Inferior parietal cortex (tissue), 1 donor: Measurements from ENCODE around the gene ATP2B2.

ENCODE experiments used
- DNase-seq: peaks from one replicate; pipeline ENCODE4 v3.0.0-alpha.2; 2016; ENCODE audit errors: extremely low spot score

Gene ATP2B2

DNA sequence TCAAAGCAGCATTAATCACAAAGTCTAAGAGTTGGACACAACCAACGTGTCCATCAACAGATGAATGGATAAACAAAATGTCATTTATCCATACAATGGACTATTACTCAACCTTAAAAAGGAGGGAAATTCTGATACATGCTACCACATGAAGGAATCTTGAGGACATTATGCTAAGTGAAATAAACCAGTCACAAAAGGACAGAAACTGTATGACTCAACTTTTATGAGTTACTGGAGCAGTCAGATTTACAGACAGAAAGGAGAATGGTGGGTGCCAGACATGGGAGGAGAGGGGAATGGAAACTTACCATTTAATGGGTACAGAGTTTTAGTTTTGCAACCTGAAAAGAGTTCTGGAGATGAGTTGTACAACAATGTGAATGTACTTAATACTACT lies 141.5 kb downstream of the ATP2B2 start:
- DNase-seq, result no peak

DNA sequence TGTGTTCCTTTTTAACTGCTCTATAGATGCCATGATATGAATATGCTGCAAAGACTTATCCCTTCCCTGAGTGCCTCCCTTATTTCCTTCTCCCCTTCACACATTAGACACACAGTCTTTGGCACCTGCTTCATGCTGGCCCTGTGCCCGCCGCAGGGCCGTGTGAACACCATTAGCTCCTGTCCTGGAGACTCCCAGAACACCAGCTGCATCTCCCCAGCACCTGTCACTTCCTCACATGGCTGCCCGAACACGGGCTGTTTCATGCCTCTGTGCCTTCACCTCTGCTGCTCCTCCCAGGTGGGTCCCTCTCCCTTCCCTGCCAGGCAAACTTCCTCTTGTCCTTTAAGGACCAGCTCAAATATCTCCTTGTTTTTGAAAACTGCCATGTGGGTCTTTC lies 144.0 kb downstream of the ATP2B2 start:
- DNase-seq, result no peak

GRCh38 chr3:10360478-10360877 lies 144.9 kb downstream of the ATP2B2 start:
- DNase-seq, result no peak

DNA sequence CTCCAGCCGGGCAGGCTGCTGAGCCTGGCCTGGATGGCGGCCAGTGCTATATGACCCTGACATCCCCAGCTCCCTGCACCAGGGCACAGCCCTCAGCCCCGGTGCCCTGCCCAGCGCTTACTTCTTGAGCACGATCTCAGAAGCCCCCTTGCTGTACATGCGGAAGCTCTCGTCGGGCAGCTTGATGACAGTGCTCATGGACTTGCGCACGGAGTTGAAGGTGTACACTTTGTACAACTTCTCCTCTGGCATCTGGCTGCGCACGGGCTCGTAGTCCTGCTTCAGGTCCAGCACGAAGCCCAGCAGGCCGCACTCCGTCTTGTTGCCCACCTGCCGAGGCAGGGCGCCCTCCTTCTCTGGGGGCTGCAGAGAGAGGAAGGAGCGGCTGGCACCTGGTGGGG lies 145.6 kb downstream of the ATP2B2 start:
- no peak for DNase-seq

- no peak for DNase-seq
Measured at GRCh38 chr3:10358309-10358980, 146.9 kb downstream of the ATP2B2 start.

- no peak for DNase-seq
Measured at GRCh38 chr3:10357592-10358308, 147.6 kb downstream of the ATP2B2 start.

DNA sequence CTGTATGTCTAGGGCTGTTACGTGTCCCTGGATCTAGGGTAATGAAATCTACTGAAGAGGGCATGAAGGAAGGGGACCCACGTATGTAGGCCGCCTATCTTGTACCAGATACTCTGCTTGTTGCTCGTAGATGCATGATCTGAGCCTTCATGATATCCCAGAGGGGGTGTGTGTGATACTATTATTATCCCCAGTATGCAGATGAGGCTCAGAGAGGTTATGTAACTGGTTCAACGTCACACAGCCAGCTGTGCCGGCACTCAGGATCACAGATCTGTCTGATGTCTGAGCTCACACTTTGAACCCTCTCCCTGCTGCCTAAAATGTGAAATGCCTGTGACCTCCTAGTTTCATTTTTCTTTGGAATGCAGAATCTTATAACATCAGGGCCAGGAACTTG lies 148.3 kb downstream of the ATP2B2 start:
- no peak for DNase-seq

DNA sequence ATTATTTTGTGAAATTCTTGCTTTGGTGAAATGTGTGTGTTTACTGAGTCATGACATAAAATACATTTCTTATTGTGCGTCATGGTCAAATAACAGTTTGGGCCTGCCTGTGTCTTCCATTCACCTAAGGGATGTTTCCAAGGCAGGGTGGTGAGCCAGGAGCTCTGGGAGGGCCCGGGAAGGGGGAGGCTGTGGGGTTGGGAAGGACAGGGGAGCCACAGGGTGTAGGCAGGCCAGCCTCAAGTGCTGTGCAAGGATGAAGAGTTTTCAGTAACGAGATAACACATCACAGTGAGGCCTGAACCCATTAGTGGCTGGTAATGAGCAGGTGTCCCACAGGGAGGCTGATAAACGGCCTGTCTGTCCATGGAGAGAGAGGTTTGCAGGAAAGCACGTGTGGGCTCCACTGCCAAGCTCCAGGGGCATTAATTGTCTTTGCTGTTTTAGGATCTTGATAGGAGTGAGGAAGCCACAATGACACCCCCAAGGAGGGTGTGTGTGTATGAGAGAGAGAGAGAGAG lies 148.9 kb downstream of the ATP2B2 start:
- DNase-seq, result no peak

DNA sequence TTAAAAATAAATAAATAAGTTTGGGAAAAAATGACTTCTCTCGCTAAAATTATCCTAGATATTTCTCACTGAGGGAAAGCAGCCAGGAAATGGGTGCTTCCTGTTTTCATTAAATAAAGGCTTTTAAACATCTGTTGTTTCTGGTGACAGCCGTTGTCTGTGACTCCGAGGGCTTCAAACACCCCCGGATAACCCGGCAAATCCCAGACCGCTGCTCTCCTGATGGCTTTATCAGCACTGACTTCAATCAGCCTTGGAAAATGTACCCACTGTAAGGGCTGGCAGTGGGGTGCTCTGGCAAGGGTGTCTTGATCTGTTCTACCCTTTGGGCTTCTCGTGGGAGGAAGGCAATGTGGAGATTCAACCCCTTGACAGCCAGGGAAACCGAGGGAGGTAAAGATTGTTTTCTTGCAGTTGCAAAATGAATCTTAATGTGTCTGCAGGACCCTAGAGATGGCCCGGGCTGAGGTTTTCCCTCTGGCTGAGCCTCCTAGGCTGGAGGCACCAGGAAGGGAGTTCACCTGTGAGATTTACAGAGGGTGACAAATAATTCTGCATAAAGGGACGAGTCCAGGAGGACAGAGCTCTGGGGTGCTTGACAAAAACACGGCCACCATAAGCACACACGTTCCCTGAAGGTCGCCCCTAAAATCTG lies 150.9 kb downstream of the ATP2B2 start:
- no peak for DNase-seq

DNA sequence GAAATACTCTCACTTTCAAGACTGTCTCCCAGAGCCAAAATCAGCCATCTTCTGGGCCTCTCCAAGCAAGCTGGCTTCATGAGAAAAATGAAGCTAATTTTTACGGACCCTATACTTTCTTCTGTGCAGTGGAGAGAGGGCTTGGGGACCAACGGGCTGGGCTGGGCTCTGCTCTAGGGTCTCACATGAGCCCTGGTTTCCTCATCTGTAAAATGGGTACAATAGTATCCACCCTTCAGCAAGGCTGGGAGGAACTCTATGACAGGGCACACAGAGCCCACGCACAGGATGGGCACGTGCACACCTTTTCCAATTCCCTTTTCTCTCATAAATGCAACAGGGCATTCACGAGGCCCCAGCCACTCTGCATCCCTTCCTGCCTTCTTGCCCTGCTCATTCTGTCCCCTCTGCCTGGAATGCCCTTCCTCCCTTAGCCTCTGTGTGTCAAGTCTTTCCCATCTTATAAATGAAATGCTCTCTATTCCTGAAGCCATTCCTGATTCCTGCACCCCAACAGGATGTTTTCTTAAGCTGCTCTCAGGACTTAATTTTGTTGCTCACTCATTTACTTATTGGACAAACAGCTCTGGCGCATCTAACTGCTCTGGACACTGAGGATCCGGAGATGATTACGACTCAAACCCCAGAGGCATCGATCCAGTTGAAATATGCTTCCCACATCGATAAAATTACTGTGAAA lies 151.6 kb downstream of the ATP2B2 start:
- DNase-seq, result no peak

- DNase-seq, result no peak
Measured at GRCh38 chr3:10353160-10353559, 152.2 kb downstream of the ATP2B2 start.

DNA sequence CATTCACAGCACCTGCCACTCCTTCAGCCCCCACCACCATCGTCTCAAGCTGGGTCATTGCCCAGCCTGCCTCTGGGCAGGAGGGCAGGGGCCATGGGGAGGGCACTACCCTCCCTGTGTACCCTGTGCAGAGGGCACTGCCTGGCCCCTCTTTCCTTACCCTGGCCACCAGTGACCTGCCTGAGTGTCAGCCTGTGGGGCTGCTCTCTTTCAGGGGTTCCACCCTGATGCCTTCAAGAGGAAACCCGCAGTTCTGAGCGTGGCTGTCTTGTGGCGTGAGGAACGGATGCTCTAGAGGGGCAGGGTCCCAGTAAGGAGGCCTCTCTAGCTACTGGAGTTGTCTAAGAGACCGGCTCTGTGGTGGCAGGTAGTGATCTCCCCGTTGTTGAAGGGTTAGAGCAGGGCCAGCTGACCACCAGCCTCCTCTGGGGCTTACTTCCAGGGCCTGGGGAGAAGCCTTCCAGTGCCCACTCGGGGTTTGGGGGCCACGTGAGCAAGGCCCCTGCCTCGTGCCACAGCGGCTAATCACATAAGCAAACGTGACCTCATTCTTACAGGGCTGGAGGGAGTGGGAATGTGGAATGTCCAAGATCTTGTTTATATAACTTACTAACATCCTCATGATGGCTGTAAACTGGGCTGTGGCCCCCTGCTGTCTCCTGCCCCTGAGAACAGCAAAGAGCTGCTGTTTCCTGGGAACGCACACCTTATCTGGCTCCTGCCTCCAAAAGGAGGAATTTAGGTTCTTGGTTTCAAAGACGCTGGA lies 153.1 kb downstream of the ATP2B2 start:
- DNase-seq, result no peak

DNA sequence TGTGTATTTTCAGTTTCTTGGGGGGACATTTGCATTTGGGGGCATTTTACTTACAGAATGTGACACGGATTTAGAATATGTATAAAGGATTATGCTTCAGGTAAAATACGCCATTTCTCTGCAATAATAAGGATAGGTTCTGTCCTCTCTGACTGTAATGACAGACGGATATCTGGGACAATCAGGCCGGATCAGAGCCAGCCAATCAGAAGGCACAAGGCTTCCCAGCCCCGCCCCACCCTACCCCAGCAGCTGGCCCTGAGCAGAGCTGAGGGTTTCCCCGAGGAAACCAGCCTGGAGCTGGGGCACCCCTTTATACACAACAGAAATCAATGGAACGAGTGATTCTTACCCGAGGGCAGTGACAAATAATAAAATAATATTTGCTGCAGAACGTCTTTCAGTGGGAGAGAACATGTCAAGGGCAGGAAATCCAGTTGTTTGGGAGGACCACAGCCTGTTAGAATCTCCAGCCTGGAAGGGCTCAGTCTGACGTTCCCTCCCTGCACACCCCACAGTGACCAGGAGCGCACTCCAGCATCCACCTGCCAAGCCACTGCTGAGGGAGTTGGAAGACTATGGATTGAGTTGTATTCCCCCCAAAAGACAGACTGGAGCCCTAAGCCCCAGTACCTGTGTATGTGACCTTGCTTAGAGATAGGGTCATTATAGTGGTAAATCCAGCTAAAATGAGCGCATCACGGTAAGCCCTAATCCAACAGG lies 154.2 kb downstream of the ATP2B2 start:
- no peak for DNase-seq

- DNase-seq, result no peak
Measured at GRCh38 chr3:10350324-10350985, 154.9 kb downstream of the ATP2B2 start.

- DNase-seq, result no peak
Measured at GRCh38 chr3:10349801-10350200, 155.6 kb downstream of the ATP2B2 start.

GRCh38 chr3:10348404-10348721 lies 157.0 kb downstream of the ATP2B2 start:
- DNase-seq, result no peak

DNA sequence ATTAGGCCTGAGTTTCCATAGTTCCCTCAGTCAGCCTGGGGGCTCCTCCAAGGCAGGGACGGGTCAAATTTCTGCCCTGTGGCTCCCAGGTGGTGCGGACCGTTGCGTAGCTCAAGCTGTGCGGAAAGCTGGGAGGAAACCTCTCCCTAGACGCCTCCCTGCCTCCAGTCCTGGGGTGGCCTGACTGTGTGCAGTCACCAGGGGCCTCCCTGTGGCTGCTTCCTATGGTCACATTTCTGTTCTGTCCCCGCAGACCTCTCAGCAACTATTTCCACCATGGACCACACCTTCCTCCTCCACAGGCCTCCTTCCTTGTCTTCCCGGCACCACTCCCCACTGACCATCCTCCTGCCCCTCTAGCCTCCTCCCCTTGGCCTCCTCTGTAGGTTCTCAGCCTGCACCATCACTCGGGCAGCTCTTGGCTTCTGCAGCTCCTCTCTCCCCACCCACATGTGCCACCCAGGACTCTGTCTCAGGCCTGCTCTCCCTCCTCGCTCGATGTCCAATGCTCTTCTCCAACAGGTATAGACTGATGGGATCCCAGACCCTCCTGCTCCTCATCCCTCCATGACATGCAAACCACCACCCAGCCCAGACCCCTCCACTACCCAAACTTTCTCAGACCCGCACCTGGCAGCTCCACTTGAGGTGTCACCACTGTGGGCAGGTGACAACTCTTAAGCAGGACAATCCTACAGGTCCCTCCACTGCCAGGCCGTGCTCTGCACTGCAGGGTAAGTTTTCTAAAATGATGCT lies 157.6 kb downstream of the ATP2B2 start:
- DNase-seq, result no peak

DNA sequence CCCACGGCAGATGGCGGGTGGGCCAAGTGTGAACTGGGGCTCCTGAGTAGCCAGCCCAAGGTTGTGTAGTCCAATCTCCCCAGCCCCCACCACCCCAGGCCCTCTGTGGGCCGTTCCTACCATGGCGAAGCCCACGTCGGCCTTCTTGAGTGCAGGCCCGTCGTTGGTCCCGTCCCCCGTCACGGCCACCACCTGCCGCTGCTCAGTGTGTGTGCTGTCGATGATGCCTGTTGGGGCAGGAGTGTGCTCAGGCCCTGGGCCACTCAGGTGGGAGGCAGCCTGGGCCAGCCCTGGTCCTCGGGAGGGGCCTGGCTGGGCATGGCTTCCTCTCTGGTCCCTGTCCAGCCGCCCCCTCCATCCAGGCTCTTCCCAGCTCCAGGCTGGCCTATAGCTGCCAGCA lies 159.5 kb downstream of the ATP2B2 start:
- DNase-seq, result no peak

DNA sequence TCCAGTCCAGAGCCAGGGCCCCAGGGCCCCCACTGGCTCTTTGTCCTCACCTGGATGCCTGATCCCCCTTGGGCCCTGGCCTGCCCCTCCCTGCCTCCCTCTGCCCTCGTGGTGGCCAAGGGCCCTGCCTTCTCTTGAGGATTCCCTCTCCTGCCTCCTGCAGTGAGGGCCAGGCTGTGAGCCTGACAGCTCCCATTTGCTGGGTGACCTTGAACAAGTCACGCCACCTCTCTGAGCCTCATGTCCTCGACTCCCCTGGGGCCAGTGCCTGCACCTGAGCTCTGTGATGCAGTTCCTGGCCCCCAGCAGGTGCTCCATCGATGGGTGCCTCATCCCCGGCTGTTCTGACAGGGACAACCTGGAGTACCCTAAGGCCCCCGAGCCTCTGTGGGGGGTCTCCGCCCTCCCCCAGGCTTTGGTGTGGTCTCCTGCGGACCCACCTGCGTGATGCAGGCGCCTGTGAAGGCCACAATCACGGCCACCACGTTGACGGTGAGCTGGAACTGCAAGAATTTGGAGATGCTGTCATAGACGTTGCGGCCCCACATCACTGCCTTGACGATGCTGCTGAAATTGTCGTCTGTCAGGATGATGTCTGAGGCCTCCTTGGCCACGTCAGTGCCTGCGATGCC lies 160.3 kb downstream of the ATP2B2 start:
- no peak for DNase-seq
